GM20000 (cell line): ENCODE results near the gene SEMA4F.

Experiments used
- DNase-seq: peaks from one replicate; pipeline ENCODE4 v3.0.0; 2012; ENCODE audit warnings: low spot score
- TF ChIP-seq, protein P1 (sequence below): IDR thresholded peaks from 2 replicates; pipeline ENCODE4 v1.5.1; 2012; ENCODE audit warnings: mild to moderate bottlenecking, control low read depth; ENCODE audit errors: extremely low read depth, missing control alignments

Gene SEMA4F

DNA sequence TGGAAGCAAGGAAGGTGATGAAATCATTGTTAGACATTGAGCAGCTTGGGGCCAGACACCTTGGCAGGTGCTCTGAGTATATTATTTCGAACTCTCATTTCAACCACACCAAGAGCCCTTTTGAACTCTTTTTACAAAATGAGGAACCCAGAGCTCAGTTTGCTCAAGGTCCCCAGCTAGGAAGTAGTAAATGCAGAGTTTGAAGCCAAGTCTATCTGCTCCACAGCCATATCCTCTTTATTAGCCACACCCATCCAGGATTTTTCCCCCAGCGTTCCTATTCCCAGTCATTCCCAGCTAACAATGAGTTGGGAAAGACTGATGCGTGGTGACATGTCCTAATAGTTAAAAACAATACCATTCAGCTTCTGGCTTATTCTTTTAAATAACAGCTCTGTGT lies 40.2 kb downstream of the SEMA4F start:
- TF ChIP-seq, protein P1, sequence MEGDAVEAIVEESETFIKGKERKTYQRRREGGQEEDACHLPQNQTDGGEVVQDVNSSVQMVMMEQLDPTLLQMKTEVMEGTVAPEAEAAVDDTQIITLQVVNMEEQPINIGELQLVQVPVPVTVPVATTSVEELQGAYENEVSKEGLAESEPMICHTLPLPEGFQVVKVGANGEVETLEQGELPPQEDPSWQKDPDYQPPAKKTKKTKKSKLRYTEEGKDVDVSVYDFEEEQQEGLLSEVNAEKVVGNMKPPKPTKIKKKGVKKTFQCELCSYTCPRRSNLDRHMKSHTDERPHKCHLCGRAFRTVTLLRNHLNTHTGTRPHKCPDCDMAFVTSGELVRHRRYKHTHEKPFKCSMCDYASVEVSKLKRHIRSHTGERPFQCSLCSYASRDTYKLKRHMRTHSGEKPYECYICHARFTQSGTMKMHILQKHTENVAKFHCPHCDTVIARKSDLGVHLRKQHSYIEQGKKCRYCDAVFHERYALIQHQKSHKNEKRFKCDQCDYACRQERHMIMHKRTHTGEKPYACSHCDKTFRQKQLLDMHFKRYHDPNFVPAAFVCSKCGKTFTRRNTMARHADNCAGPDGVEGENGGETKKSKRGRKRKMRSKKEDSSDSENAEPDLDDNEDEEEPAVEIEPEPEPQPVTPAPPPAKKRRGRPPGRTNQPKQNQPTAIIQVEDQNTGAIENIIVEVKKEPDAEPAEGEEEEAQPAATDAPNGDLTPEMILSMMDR, result no peak
- DNase-seq, result no peak

DNA sequence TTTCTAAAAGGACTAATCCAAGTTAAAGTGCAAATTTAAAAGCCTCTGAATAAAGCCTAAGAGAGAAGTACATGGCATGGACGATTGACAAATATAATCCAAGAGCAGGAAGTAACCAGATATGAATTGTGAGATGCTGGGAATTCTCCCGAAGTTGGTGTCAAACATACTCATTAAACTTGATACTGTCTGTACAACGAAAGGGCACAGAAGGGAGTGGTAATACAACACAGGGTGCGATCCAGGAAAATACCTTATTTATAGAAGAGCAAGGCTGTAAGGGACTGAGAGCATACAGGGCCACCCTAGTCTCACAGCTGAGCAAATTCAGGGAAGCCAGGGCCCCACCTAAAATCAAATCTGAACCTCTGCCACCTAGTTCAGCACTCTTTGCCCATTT lies 41.6 kb downstream of the SEMA4F start:
- no peak for DNase-seq
- TF ChIP-seq, protein P1, result no peak

DNA sequence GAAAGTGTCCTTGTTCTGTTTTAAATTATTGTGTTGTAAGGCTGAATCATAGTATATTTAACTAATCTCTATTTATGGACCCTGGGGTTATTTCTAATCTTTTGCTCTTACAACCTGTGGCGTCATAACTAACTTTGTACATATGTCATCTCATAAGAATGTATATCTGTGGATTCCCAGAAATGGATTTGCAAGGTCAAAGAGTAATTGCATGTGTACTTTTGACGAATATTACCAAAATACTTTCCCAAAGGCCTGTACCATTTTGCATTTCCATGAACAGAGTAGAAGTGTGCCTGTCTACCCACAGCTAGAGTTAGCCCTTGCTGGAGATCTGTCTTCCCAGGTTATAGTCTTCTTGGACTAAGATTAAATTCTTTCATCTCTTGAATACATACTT lies 42.8 kb downstream of the SEMA4F start:
- TF ChIP-seq, protein P1, result no peak
- no peak for DNase-seq

DNA sequence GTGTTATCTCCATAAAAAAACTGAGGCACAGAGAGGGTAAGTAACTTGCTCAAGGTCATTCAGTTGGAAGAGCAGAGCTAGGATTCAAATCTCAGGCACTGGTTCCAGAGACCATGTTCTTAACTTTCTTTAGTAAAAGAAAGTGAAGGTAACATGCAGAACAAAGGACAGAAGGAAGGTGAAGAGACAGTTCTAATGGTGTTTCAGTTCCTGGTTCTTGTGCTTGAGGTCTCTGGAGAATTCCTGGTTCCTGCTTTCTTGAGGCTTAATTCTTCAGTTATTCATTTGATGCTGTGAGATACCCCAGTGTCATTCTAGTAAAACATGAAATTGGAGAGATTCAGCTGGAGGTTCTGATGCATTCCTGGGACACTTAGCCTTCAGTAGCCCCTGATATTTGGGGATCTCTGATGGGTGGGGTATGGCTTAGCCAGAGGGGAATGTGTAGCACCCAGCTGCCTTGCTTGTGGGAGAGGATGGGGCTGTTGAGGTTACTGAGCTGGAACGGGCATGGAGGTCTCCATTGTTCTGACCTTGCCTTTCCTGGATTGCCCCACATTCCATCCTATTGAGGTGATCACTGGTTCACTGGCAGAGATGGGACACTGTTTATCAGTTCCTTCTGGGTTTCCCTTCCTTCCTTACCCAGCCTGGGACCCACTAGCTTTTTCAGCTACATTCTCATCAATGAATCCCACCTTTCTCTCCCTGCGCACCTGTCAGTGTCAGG lies 46.8 kb downstream of the SEMA4F start:
- no peak for DNase-seq
- TF ChIP-seq, protein P1, result no peak

DNA sequence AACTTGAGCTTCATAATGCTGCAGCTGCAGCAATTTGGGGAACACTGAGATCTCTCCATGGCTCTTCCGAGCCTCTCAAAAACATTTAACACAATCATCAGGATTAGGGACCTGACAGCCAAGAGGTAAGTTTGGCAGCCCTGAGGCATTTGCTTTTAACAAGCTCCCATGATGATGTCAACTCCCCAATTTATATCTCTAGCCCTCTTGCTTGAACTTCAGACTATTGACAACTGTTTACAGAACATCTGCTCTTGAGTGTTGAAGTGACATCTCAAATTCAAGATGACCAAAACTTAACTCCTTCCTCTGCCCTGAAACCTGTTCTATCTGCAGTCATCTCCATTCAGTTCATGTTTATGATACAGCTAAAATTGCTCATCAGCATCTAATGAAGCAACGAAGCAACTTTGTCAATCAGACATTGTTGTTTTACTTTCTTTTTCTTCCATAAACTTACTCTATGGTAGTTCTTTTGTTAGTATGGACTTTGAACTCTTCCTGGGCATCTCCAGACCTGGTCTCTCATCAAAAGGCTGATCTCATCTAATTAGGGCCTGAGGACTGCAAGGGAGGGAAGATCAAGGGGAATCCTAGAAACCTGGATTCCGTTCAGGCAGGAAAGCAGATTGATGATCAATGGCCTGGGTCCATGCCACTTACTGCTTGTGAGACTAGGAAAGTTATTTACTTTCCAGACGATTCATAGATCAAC lies 48.1 kb downstream of the SEMA4F start:
- TF ChIP-seq, protein P1, result no peak
- no peak for DNase-seq

DNA sequence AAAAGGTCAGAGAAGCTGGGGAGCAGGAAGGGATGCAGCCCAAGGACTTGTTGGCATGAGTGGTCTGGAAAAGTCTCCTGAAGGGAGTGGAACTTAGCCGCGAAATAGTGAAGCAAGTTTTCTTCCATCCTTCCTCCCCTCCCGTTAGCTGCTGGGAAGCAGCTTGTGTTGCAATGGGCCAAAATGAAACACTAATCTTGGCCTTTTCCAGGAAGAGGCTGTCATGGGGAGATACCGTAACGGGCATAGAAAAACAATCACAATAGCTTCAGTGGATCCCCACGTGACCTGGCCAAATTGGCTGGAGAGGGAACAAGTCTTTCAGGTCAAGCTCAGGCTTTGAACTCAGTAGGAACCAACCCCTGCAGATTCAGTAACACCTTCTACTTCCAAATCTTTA lies 49.3 kb downstream of the SEMA4F start:
- DNase-seq, result no peak
- TF ChIP-seq, protein P1, result no peak

DNA sequence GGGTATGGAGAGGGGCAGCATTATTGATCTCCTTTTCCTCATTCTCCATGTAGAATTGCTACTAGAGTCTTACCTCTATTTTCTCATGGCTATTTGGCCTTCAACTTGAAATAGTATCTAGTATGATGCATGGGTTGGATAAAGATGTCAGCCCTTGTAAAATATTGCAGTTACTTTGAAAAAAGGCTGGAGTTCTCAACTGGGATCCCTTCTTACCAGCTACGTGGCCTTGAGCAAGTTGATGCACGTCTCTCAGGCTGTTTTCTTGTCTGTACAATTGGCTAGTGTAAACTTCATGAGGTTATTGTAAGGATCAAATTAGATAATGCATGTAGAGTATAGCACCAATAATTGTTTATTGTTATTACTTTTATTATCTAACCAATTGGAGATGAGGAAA lies 50.2 kb downstream of the SEMA4F start:
- TF ChIP-seq, protein P1, result no peak

More for the DNA sequence above, 50.2 kb downstream of the SEMA4F start:
- no peak for DNase-seq
